Adrenal gland (tissue), 5 donors: ENCODE measurements around the gene CTBP2.

Source experiments
- POLR2A ChIP-seq, 2 donors: fragments of 450-650 bp; IDR thresholded peaks; one replicate each; pipeline ENCODE4 v1.6.1; 2017; ENCODE audit warnings: antibody characterized with exemption in 2 of 2, mild to moderate bottlenecking in 2 of 2, moderate library complexity in 1 of 2
- TF ChIP-seq, protein P1 (sequence below), 6 experiments: fragments of 450-650 bp in 4 of 6; fragments of 200-600 bp in 2 of 6; sonication (generic) in 1 of 6; IDR thresholded peaks; 1 replicate in 5 of 6; 2 replicates in 1 of 6; pipeline versions ENCODE4 v1.5.1 to v1.8.0; 2016 to 2021; ENCODE audit warnings: antibody characterized with exemption in 6 of 6, mild to moderate bottlenecking in 2 of 6, moderate library complexity in 1 of 6
- donor health status: DM: no; HTN: no; CAD: no.

GRCh38 chr10:125193306-125193877 is 33.0 kb upstream of the CTBP2 start:
- TF ChIP-seq POLR2A (IDR thresholded peaks at IDR 0.05), result no peak
- TF ChIP-seq, protein P1, sequence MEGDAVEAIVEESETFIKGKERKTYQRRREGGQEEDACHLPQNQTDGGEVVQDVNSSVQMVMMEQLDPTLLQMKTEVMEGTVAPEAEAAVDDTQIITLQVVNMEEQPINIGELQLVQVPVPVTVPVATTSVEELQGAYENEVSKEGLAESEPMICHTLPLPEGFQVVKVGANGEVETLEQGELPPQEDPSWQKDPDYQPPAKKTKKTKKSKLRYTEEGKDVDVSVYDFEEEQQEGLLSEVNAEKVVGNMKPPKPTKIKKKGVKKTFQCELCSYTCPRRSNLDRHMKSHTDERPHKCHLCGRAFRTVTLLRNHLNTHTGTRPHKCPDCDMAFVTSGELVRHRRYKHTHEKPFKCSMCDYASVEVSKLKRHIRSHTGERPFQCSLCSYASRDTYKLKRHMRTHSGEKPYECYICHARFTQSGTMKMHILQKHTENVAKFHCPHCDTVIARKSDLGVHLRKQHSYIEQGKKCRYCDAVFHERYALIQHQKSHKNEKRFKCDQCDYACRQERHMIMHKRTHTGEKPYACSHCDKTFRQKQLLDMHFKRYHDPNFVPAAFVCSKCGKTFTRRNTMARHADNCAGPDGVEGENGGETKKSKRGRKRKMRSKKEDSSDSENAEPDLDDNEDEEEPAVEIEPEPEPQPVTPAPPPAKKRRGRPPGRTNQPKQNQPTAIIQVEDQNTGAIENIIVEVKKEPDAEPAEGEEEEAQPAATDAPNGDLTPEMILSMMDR (IDR thresholded peaks at IDR 0.05), result no peak
